ENCODE data around the gene PCDHB8.
"Not testable (repeated sequence)": the region's sequence is repeated elsewhere in the genome, so short reads cannot be mapped to it uniquely, and the experiment has no call there.

The PCDHB8 gene

DNA sequence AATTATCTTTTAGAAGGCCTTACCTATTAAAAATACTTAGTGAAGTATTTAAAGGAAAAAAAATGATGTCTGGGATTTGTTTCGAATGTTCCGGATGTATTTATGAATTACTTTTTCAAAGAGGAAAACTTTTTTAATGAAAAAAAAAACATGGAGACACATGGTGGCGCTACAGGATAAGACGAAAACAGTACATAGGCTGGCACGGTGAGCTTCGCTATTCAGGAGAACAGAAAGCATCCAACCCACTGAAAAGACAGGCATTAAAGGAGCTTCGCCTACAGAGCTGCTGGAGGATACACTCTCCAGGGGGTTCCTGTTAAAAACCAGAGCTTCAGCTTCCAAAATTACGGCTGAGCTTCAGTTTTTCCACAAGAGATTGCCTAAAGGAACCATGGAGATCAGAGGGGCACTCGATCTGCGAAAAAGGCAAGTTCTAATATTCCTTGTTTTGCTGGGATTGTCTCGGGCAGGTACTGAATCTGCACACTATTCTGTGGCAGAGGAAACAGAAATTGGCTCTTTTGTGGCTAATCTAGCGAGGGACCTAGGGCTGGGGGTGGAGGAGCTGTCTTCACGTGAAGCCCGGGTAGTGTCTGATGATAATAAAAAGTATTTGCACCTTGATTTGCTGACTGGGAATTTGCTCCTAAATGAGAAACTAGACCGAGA is 45.7 kb downstream of the PCDHB8 start, which contains the start of gene PCDHB14:
PCDHB14 (plus strand) TSS at position 232 of the 672 bp plus-strand sequence; CDS start at position 395, 163 bp downstream.
- peak; percentile 100 for ATAC-seq
- TF ChIP-seq ZFP30 (CRISPR knock-in tag; IDR thresholded peaks at IDR 0.05) (no peak), ZNF8 (CRISPR knock-in tag; IDR thresholded peaks at IDR 0.05) (no peak), CSDC2 (CRISPR knock-in tag; IDR thresholded peaks at IDR 0.05) (no peak), RARB (CRISPR knock-in tag; IDR thresholded peaks at IDR 0.05) (no peak), ARNTL (CRISPR knock-in tag; IDR thresholded peaks at IDR 0.05; ENCODE audit: borderline replicate concordance, low read depth) (no peak), TCF4 (CRISPR knock-in tag; IDR thresholded peaks at IDR 0.05; ENCODE audit: borderline replicate concordance) (no peak), BACH2 (CRISPR knock-in tag; IDR thresholded peaks at IDR 0.05; ENCODE audit: borderline replicate concordance) (no peak), ZC3H10 (CRISPR knock-in tag; IDR thresholded peaks at IDR 0.05) (no peak), ISL1 (CRISPR knock-in tag; IDR thresholded peaks at IDR 0.05) (no peak), OSR1 (CRISPR knock-in tag; IDR thresholded peaks at IDR 0.05) (no peak)
- TF ChIP-seq, protein P1, sequence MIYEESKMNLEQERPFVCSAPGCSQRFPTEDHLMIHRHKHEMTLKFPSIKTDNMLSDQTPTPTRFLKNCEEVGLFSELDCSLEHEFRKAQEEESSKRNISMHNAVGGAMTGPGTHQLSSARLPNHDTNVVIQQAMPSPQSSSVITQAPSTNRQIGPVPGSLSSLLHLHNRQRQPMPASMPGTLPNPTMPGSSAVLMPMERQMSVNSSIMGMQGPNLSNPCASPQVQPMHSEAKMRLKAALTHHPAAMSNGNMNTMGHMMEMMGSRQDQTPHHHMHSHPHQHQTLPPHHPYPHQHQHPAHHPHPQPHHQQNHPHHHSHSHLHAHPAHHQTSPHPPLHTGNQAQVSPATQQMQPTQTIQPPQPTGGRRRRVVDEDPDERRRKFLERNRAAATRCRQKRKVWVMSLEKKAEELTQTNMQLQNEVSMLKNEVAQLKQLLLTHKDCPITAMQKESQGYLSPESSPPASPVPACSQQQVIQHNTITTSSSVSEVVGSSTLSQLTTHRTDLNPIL (CRISPR knock-in tag; IDR thresholded peaks at IDR 0.05; ENCODE audit: low read depth) = no peak
- TF ChIP-seq, protein P2, sequence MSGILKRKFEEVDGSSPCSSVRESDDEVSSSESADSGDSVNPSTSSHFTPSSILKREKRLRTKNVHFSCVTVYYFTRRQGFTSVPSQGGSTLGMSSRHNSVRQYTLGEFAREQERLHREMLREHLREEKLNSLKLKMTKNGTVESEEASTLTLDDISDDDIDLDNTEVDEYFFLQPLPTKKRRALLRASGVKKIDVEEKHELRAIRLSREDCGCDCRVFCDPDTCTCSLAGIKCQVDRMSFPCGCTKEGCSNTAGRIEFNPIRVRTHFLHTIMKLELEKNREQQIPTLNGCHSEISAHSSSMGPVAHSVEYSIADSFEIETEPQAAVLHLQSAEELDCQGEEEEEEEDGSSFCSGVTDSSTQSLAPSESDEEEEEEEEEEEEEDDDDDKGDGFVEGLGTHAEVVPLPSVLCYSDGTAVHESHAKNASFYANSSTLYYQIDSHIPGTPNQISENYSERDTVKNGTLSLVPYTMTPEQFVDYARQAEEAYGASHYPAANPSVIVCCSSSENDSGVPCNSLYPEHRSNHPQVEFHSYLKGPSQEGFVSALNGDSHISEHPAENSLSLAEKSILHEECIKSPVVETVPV (CRISPR knock-in tag; IDR thresholded peaks at IDR 0.05) = no peak
- TF ChIP-seq, protein P3, sequence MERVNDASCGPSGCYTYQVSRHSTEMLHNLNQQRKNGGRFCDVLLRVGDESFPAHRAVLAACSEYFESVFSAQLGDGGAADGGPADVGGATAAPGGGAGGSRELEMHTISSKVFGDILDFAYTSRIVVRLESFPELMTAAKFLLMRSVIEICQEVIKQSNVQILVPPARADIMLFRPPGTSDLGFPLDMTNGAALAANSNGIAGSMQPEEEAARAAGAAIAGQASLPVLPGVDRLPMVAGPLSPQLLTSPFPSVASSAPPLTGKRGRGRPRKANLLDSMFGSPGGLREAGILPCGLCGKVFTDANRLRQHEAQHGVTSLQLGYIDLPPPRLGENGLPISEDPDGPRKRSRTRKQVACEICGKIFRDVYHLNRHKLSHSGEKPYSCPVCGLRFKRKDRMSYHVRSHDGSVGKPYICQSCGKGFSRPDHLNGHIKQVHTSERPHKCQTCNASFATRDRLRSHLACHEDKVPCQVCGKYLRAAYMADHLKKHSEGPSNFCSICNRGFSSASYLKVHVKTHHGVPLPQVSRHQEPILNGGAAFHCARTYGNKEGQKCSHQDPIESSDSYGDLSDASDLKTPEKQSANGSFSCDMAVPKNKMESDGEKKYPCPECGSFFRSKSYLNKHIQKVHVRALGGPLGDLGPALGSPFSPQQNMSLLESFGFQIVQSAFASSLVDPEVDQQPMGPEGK (CRISPR knock-in tag; IDR thresholded peaks at IDR 0.05; ENCODE audit: borderline replicate concordance) = no peak

DNA sequence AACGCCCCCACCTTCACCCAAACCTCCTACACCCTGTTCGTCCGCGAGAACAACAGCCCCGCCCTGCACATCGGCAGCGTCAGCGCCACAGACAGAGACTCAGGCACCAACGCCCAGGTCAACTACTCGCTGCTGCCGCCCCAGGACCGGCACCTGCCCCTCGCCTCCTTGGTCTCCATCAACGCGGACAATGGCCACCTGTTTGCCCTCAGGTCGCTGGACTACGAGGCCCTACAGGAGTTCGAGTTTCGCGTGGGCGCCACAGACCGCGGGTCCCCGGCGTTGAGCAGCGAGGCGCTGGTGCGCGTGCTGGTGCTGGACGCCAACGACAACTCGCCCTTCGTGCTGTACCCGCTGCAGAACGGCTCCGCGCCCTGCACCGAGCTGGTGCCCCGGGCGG is 47.3 kb downstream of the PCDHB8 start:
- ATAC-seq = not testable (repeated sequence)

DNA sequence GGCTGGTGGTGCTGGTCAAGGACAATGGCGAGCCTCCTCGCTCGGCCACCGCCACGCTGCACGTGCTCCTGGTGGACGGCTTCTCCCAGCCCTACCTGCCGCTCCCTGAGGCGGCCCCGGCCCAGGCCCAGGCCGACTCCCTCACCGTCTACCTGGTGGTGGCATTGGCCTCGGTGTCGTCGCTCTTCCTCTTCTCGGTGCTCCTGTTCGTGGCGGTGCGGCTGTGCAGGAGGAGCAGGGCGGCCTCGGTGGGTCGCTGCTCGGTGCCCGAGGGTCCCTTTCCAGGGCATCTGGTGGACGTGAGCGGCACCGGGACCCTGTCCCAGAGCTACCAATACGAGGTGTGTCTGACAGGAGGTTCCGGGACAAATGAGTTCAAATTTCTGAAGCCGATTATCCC is 47.8 kb downstream of the PCDHB8 start:
- ATAC-seq = not testable (repeated sequence)

Measured in SK-N-SH treated with all-trans-retinoic acid at 6 μM for 48 hours (cell line).